22Rv1 (cell line): ENCODE data around the gene HIVEP3.
A peak's percentile ranks its signal among the peaks of the same experiment; 100 is the strongest.

Source experiments
- H3K27ac ChIP-seq: fragments of 450-650 bp; 2 replicates; pipeline ENCODE4 v1.5.1; 2017
- CTCF ChIP-seq: fragments of 450-650 bp; IDR thresholded peaks from 2 replicates; pipeline ENCODE4 v1.5.1; 2017; ENCODE audit warnings: mild to moderate bottlenecking
- ZFX ChIP-seq: fragments of 450-650 bp; IDR thresholded peaks from 2 replicates; pipeline ENCODE4 v1.6.1; 2017; ENCODE audit warnings: antibody characterized with exemption, borderline replicate concordance

HIVEP3 gene

GRCh38 chr1:41939194-41939593, 20.5 kb upstream of the HIVEP3 start:
- TF ChIP-seq CTCF = no peak
- no peak for TF ChIP-seq ZFX
- no peak overlapping the region for H3K27ac ChIP-seq

DNA sequence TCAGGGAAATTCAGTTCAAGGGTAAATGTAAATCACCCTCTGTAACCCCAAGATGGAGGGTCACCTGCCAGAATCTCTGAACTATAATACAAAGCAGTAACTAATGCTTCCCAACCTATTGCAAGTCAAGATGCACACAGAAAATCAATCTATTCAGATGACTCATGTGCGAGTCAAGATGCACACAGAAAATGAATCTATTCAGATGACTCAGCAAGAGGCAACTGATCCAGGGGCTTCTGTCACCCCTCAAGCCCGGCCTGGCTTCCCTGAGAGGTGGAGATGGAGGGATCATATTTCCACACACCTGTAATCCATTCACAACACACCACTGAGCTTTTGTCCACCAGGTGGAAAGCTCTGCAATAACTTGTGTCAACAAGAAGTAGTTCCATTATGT, 17.4 kb upstream of the HIVEP3 start:
- no peak for TF ChIP-seq CTCF
- no peak for TF ChIP-seq ZFX
- H3K27ac ChIP-seq = no peak overlapping the region

GRCh38 chr1:41935226-41935625, 16.5 kb upstream of the HIVEP3 start:
- TF ChIP-seq CTCF (no peak), ZFX (no peak)
- no peak overlapping the region for H3K27ac ChIP-seq

- H3K27ac ChIP-seq = no peak overlapping the region
- TF ChIP-seq ZFX = no peak
- TF ChIP-seq CTCF = no peak
These were observed 14.4 kb upstream of the HIVEP3 start for GRCh38 chr1:41933106-41933505.

GRCh38 chr1:41931578-41931977, 12.9 kb upstream of the HIVEP3 start:
- no peak overlapping the region for H3K27ac ChIP-seq
- TF ChIP-seq ZFX (no peak), CTCF (no peak)

GRCh38 chr1:41927118-41927517, 8.4 kb upstream of the HIVEP3 start:
- TF ChIP-seq ZFX = no peak
- TF ChIP-seq CTCF = no peak

GRCh38 chr1:41925712-41926111, 7.0 kb upstream of the HIVEP3 start:
- no peak for TF ChIP-seq ZFX
- no peak for TF ChIP-seq CTCF
- H3K27ac ChIP-seq = no peak overlapping the region

More at GRCh38 chr1:41927118-41927517, 8.4 kb upstream of the HIVEP3 start:
- peak overlapping the region; percentile 36 for H3K27ac ChIP-seq
